ENCODE results near the gene DHRSX.
"Not testable (repeated sequence)": the region's sequence is repeated elsewhere in the genome, so short reads cannot be mapped to it uniquely, and the experiment has no call there.

DHRSX gene

GRCh38 chrX:2473064-2473463, 27.7 kb downstream of the DHRSX start:
- DNase-seq: not testable (repeated sequence)

- DNase-seq: no peak
Observed at GRCh38 chrX:2471641-2472040, 29.1 kb downstream of the DHRSX start.

- DNase-seq: not testable (repeated sequence)
Observed at GRCh38 chrX:2471126-2471525, 29.6 kb downstream of the DHRSX start.

- not testable (repeated sequence) for DNase-seq
Observed at GRCh38 chrX:2469852-2470251, 30.9 kb downstream of the DHRSX start.

GRCh38 chrX:2469196-2469685, 31.5 kb downstream of the DHRSX start:
- no peak for DNase-seq

GRCh38 chrX:2468261-2469195, 32.2 kb downstream of the DHRSX start:
- DNase-seq: no peak

- DNase-seq: no peak
Observed at GRCh38 chrX:2466876-2467656, 33.7 kb downstream of the DHRSX start.

GRCh38 chrX:2464677-2465166, 36.1 kb downstream of the DHRSX start:
- no peak for DNase-seq

- no peak for DNase-seq
Observed at GRCh38 chrX:2463973-2464676, 36.7 kb downstream of the DHRSX start.

GRCh38 chrX:2463481-2463880, 37.3 kb downstream of the DHRSX start:
- not testable (repeated sequence) for DNase-seq

GRCh38 chrX:2462780-2463179, 38.0 kb downstream of the DHRSX start:
- DNase-seq: no peak

- DNase-seq: no peak
Observed at GRCh38 chrX:2462074-2462473, 38.7 kb downstream of the DHRSX start.

GRCh38 chrX:2461711-2462016, 39.1 kb downstream of the DHRSX start:
- DNase-seq: no peak

- not testable (repeated sequence) for DNase-seq
Observed at GRCh38 chrX:2460821-2461710, 39.7 kb downstream of the DHRSX start.

- not testable (repeated sequence) for DNase-seq
Observed at GRCh38 chrX:2460048-2460447, 40.7 kb downstream of the DHRSX start.

- no peak for DNase-seq
Observed at GRCh38 chrX:2458309-2458708, 42.5 kb downstream of the DHRSX start.

GRCh38 chrX:2457289-2458133, 43.3 kb downstream of the DHRSX start:
- DNase-seq: no peak

- DNase-seq: not testable (repeated sequence)
Observed at GRCh38 chrX:2456091-2456490, 44.7 kb downstream of the DHRSX start.

GRCh38 chrX:2454620-2455019, 46.2 kb downstream of the DHRSX start:
- not testable (repeated sequence) for DNase-seq

GRCh38 chrX:2452799-2453198, 48.0 kb downstream of the DHRSX start:
- DNase-seq: no peak

- DNase-seq: no peak
Observed at GRCh38 chrX:2452317-2452784, 48.4 kb downstream of the DHRSX start.

All from stimulated activated CD4-positive, alpha-beta T cell treated with anti-CD3 and anti-CD28 coated beads, Interleukin-2, amount 100 ng/mL, for 48 hours (primary cell).